ENCODE results near the gene PHKB.
"Not testable (repeated sequence)": the region's sequence is repeated elsewhere in the genome, so short reads cannot be mapped to it uniquely, and the experiment has no call there.

PHKB gene

DNA sequence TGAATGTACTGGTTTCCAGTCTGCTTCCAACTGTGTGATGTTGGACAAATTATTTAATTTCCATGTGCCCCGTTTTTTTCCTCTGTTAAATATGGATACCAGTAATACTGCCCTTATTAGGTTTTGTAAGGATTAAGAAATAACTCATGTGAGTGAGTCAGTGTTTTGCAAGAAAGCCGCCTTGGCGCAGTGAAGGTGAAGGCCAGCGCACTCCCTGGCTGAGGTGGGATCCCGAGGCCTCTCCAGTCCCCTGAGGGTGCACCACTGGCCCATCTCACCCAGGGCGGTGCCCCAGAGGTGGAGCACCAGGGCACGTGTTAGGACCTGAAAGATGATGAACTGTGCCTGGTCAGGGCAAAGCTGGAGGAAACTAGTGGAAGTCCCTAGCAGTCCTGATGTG lies 43.5 kb downstream of the PHKB start:
- no peak for DNase-seq (ENCODE audit: low read depth, low spot score)

DNA sequence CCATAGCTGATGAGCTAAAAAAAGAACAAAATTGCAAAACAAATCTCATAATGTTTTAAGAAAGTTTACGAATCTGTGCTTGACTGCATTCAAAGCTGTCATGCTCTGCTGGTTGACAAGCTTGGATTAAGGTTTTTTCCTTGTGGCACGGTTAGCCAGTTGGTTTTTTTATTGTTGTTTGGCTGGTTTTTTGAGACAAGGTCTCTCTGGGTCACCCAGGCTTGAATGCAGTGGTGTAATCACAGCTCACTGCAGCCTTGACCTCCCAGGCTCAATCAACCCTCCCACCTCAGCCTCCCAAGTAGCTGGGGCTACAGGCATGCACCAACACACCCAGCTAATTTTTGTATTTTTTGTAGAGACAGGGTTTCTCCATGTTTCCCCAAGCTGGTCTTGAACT lies 45.7 kb downstream of the PHKB start:
- no peak for DNase-seq (ENCODE audit: low read depth, low spot score)

DNA sequence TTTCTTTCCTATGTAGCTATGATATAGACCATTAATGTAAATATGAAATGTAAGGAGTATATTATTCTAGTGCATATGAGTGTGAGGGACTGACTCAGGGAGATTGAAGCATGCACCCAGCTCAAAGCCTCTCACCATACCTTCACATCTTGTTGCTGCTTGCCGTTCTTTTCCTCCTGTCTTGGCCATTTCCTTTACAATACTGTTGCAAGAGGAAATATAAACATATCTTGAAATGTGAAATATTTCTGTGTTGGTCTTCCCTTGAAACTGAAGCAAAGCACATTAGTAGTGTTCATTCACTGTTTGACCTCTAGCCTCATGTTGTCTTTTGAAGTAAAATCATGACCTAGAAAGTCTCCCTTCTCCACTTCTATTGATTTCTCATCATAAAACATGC lies 46.6 kb downstream of the PHKB start:
- DNase-seq (ENCODE audit: low read depth, low spot score) = no peak

DNA sequence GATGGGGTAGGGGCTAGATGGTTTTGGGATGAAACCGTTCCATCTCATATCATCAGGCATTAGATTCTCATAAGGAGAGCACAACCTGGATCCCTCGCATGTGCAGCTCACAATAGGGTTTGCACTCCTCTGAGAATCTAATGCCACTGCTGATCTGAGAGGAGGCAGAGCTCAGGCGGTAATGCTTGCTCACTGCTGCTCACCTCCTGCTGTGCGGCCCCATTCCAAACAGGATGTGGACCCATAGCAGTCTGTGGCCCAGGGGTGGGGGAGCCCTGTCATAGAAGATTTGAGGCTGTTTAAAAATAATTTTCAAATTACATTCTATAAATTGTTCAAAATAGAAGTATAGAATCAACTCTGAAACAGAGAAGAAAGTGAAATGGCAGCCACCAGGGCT lies 50.8 kb downstream of the PHKB start:
- DNase-seq (ENCODE audit: low read depth, low spot score) = no peak

DNA sequence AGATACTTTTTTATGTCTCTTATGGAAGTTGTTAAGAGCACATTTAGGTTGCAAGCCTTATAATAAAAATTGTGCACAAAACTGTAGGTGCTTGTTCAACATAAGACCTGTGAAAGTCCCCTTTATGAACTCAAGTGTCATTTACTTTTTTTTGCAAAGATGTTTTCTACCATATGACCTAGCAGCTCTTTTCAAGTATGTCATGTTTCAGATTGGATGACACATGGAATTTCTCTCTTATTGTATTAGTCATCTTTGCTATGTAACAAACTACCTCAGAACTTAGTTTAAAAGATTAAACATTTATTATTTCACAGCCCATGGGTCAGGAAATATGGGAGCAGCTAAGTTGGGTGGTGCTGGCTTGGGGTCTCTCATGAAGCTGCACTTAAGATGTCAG lies 57.9 kb downstream of the PHKB start:
- DNase-seq (ENCODE audit: low read depth, low spot score) = no peak

DNA sequence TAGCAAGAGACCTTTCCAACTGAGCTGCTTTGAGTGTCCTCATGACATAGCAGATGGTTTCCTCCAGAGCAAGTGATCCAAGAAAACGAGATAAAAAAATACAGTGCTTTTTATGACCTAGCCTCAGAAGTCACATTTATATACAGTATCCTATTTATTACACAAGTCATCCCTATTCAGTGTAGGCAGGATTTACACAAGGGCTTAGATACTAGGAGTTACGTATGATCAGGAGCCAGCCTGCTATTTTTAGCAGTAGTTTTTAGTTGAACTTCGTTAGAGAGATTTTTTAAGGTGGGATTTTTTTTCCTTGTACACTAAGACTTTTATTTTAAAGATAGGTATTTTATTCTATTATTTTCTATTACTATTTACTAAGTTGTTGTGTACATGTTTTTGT lies 58.4 kb downstream of the PHKB start:
- DNase-seq (ENCODE audit: low read depth, low spot score) = no peak

DNA sequence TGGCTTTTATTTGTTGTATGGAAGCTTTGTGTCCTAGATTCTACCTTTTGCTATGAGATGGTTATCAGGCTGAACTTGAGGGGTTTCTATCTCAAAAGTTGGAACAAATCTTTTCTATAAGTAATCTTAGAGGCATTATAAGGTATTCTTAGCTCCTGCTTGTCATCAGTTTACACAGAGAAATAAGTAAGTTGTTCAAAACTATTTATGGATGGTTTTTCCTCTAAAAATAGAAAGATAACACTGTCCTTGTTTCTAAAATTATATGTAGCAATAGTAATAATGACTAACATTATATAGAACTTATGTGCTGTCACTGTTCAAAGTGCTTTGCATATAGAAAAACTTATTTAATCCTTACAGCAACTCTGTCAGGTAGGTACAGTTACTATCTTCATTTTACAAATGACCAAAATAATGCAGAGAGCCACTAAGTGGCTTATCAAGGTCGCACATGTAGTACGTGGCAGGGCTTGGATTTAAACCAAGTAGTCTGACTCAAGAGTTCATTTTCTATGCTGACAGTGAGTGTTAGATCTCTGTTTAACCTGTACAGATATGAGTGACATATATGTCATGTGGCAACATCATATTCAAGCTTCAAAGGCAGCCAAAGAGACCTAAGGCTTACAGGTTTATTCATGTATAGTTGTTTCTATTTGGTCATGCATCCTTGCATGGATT lies 59.0 kb downstream of the PHKB start:
- no peak for DNase-seq (ENCODE audit: low read depth, low spot score)

DNA sequence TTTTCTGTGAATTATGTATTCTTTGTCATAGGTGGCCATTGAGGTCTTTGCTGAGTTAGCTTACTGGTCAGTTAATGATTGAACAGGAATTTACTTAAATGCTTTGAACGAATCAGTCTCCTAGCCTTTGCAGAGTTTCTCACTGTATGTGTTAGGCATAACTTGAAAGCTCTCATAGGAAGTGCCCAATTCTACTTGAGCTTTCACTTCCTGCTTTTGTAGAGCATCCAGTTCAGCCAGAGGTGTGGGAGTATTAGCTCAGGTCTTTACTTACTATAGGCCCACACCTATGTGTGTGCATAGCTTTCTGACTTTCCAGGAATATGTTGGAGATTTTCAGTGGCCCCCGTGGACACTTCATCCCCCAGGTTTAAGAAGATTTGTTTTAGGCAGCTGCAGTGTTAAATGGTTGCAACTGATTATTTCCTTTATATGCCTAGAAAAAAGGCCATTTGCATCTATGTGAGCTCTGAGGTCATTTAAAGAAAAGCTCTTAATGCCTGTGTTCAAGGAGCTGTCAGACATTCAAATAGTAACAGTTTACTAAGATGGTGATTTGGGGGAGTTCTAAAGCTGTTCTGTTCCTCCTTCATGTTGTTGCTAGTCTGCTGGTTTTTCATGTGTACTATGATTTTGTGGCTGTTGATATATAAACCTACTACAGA lies 62.3 kb downstream of the PHKB start:
- no peak for DNase-seq (ENCODE audit: low read depth, low spot score)

DNA sequence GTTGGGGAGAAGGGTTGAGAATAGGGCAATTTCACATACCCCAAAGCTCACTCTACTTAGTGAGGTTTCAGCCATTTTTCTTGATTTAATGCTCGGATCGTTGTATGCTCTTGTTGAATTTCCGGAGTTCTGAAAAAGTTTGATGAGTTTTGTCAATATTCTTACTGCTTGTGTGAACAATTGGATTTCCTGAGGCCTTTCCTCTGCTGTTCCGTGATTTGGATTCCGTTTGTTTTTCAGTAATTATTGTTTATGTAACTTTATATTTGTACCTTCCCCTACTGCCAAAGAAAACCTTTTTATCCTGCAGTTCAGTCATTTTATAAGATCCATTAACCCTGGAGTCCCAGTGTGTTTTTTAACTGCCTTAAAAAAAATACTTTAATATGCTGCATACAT lies 62.9 kb downstream of the PHKB start:
- no peak for DNase-seq (ENCODE audit: low read depth, low spot score)

DNA sequence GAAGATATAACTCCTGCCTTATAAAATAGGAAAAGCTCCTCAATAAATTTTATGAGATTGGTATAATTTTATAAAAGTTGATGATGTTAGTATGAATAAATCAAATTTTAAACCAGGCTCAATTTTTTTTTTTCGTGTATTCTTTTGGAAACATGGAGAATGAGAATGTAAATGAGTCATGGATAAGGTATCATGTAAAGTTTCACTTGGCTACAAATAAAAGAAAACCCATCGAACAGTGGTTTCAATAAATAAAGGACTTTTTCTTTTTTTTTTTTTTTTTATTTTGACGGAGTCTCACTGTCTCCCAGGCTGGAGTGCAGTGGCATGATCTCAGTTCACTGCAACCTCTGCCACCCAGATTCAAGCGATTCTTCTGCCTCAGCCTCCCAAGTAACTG lies 67.3 kb downstream of the PHKB start:
- DNase-seq (ENCODE audit: low read depth, low spot score) = no peak

DNA sequence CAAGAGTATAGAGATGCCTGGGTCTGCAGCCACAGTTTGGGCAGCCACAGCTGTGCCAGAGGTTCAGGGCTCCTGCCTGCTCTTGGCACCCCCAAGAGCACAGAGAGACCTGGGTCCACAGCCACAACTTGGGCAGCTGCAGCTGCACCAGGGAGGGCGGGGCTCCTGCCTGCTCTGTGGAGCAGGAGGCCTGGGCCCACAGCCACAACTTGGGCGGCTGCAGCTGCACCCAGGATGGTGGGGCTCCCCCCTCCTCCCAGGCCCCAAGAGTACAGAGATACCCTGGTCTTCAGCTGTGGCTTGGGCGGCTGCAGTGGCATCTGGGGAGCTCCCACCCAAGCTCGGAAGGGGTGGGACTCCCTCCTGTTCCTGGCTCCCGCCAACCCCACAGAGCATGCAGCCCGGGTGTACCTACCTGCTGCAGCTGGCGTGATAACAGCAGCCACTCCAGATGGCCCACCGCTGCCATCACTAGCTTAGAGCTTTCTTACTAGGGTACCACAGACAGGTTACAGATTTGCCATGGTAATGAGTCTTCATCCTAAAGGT lies 72.7 kb downstream of the PHKB start:
- no peak for DNase-seq (ENCODE audit: low read depth, low spot score)

DNA sequence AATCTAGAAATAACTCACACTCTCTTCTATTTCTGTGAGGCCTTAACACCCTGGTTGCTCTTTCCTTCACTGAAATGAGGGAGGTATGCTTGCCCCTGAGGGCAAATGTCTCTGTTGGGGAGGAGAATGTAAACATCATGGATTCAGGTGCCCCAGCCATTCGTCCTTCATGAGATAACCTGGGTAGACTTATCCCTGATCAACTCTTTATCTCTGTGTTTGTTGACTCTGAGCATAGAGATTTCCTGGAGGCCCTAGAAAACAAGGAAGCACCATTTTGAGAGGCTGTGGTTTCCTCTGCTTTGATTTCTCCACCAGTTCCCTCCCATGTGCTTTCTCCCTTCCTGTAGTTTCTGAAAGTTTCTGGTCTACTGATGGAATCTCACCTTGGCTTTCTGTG lies 77.3 kb downstream of the PHKB start:
- no peak for DNase-seq (ENCODE audit: low read depth, low spot score)

DNA sequence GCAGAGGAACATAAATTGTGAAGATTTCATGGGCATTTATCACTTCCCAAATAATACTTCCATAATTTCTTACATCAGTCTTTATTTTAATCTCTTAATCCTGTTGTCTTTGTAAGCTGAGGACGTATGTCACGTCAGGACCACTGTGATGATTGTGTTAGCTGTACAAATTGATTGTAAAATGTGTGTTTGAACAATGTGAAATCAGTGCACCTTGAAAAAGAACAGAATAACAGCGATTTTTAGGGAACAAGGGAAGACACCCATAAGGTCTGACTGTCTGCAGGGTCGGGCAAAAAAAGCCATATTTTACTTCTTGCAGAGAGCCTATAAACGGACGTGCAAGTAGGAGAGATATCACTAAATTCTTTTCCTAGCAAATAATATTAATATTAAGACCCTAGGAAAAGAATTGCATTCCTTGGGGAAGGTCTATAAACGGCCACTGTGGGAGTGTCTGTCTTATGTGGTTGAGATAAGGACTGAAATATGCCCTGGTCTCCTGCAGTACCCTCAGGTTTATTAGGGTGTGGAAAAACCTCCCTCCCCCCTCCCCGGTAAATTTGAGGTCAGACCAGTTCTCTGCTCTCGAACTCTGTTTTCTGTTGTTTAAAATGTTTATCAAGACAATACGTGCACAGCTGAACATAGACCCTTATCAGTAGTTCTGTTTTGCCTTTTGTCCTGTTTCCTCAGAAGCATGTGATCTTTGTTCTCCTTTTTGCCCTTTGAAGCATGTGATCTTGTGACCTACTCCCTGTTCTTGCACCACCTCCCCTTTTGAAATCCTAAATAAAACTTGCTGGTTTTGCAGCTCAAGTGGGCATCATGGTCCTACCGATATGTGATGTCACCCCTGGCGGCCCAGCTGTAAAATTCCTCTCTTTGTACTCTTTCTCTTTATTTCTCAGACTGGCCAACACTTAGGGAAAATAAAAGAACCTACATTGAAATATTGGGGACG lies 78.9 kb downstream of the PHKB start:
- DNase-seq (ENCODE audit: low read depth, low spot score) = not testable (repeated sequence)

DNA sequence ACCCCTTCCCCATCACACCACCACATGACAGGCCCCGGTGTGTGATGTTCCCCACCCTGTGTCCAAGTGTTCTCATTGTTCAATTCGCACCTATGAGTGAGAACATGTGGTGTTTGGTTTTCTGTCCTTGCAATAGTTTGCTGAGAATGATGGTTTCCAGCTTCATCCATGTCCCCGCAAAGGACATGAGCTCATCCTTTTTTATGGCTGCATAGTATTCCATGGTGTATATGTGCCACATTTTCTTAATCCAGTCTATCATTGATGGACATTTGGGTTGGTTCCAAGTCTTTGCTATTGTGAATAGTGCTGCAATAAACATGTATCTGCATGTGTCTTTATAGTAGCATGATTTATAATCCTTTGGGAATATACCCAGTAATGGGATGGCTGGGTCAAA lies 80.0 kb downstream of the PHKB start:
- DNase-seq (ENCODE audit: low read depth, low spot score) = not testable (repeated sequence)

DNA sequence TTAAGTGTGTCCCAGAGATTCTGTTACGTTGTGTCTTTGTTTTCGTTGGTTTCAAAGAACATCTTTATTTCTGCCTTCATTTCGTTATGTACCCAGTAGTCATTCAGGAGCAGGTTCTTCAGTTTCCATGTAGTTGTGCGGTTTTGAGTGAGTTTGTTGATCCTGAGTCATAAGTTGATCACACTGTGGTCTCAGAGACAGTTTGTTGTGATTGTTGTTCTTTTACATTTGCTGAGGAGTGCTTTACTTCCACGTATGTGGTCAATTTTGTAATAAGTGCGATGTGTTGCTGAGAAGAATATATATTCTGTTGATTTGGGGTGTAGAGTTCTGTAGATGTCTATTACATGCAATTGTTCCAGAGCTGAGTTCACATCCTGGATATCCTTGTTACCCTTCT lies 83.1 kb downstream of the PHKB start:
- DNase-seq (ENCODE audit: low read depth, low spot score) = not testable (repeated sequence)

DNA sequence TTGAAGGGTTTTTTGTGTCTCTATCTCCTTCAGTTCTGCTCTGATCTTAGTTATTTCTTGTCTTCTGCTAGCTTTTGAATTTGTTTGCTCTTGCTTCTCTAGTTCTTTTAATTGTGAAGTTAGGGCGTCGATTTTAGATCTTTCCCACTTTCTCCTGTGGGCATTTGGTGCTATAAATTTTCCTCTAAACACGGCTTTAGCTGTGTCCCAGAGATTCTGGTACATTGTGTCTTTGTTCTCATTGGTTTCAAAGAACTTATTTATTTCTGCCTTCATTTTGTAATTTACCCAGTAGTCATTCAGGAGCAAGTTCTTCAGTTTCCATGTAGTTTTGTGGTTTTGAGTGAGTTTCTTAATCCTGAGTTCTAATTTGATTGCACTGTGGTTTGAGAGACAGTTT lies 90.1 kb downstream of the PHKB start:
- DNase-seq (ENCODE audit: low read depth, low spot score) = not testable (repeated sequence)

DNA sequence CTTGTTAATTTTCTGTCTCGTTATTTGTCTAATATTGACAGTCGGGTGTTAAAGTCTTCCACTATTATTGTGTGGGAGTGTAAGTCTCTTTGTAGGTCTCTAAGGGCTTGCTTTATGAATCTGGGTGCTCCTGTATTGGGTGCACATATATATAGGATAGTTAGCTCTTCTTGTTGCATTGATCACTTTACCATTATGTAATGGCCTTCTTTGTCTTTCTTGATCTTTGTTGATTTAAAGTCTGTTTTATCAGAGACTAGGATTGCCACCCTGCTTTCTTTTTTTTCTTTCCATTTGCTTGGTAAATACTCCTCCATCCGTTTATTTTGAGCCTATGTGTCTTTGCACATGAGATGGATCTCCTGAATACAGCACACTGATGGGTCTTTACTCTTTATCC lies 90.6 kb downstream of the PHKB start:
- DNase-seq (ENCODE audit: low read depth, low spot score) = not testable (repeated sequence)

DNA sequence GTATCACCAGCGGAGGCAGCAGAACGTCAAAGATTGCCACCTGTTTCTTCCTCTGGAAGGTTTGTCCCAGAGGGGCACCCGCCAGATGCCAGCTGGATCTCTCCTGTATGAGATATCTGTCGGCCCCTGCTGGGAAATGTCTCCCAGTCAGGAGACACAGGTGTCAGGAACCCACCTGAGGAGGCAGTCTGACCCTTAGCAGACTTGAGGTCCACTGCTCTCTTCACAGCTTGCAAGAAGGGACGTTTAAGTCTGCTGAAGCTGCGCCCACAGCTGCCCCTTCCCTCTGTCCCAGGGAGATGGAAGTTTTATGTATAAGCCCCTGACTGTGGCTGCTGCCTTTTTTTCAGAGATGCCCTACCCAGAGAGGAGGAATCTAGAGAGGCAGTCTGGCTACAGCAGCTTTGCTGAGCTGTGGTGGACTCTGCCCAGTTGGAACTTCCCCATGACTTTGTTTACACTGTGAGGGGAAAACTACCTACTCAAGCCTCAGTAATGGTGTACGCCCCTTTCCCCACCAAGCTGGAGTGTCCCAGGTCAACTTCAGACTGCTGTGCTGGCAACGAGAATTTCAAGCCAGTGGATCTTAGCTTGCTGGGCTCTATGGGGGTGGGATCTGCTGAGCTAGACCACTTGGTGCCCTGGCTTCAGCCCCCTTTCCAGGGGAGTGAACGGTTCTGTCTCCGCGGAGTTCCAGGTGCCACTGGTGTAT lies 92.9 kb downstream of the PHKB start:
- DNase-seq (ENCODE audit: low read depth, low spot score) = no peak

DNA sequence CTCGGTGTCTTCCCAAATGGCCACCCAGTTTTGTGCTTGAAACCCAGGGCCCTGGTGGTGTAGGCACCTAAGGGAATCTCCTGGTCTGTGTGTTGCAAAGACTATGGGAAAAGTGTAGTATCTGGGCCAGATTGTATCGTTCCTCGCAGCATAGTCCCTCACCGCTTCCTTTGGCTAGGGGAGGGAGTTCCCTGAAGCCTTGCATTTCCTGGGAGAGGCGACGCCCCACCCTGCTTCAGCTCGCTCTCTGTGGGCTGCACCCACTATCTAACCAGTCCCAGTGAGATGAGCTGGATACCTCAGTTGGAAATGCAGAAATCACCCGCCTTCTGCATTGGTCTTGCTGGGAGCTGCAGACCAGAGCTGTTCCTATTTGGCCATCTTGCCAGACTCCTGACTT lies 93.5 kb downstream of the PHKB start:
- not testable (repeated sequence) for DNase-seq (ENCODE audit: low read depth, low spot score)

DNA sequence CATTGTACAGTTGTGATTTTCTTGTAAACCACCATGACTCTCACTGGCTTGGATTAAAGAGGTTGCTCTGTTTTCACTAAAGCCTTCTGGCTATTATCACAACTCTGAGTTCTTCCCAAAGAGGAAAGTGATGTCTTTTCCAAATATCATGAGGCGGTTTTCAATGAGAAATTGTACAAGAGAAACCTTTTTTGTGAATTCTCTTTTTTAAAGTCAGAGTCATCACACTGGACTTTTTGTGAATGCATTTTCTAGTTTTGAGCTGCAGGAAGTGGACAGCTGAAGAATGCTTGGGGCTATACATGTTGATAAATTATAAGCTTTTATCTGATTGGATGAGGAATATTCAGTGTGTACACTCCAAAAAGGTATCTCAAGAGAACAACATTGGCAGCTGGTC lies 100.2 kb downstream of the PHKB start:
- DNase-seq (ENCODE audit: low read depth, low spot score) = no peak

DNA sequence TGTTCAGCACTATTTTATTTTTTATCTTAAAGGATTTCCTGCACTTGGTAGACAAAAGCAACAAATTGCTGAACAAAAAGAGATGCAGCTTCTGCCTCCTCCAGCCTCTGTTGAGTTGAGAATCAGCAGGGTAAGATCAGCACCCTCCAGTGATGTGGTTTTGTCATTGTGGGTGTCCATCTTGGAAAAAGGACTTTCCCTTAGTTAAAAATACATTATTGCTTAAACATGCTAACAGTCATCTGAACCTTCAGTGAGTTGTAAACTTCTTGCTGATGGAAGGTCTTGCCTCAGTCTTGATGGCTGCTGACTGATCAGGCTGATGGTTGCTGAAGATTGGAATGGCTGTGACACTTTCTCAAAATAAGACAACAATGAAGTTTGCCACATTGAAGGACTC lies 101.2 kb downstream of the PHKB start:
- DNase-seq (ENCODE audit: low read depth, low spot score) = no peak

DNA sequence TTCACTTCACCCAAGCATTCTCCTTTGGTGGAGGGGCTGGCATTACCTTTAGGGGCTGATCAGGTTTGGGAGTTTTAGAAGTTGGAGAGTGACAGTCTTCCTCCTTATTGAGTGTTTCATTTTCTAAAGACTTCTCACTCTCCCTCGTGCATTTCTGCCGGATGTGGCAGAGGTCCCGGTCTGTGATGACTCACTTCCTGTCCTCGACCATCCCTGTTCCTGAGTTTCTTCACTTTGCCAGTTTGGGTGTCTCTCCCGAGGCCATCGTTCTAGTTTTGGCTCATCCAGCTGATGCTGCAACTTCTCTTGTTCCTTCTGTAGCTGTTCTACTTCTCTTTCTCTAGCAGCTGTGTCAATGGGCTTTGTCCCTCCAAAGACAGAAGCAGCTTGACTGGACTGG lies 104.3 kb downstream of the PHKB start:
- DNase-seq (ENCODE audit: low read depth, low spot score) = no peak

Data from activated naive CD8-positive, alpha-beta T cell treated with anti-CD3 and anti-CD28 coated beads, Interleukin-2, amount 50 U/mL, for 16 hours (primary cell).